Superior temporal gyrus (tissue), 1 donor: ENCODE results near the gene CHST12.
"Not testable (repeated sequence)": the region's sequence is repeated elsewhere in the genome, so short reads cannot be mapped to it uniquely, and the experiment has no call there.

ENCODE experiments used
- DNase-seq: peaks from one replicate; pipeline ENCODE4 v3.0.0-alpha.2; 2016; ENCODE audit errors: extremely low spot score

Gene CHST12

GRCh38 chr7:2460641-2461040 lies 57.2 kb downstream of the CHST12 start:
- DNase-seq: peak; percentile 25

- no peak for DNase-seq
Observed at GRCh38 chr7:2461268-2462026, 58.0 kb downstream of the CHST12 start.

- DNase-seq: no peak
Observed at GRCh38 chr7:2462731-2463130, 59.3 kb downstream of the CHST12 start.

DNA sequence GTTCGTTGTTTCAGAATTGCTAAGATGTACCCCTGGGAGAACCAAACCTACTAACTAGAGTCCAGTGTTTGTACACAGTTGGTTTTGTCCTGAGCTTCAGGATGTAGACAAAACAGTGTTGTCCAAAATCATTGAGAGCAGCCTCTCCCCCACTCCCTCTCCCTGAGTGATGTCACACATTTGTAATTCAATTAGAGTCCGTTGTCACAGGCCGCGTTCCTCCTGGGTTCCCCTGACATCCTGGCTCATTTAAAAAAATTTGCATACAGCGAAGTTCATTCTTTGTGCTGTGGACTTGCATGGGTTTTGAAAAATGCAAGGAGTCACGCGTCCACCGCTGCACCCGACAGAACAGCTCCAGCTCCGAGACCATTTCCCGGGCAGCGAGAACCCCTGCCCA lies 62.5 kb downstream of the CHST12 start:
- peak; percentile 56 for DNase-seq

DNA sequence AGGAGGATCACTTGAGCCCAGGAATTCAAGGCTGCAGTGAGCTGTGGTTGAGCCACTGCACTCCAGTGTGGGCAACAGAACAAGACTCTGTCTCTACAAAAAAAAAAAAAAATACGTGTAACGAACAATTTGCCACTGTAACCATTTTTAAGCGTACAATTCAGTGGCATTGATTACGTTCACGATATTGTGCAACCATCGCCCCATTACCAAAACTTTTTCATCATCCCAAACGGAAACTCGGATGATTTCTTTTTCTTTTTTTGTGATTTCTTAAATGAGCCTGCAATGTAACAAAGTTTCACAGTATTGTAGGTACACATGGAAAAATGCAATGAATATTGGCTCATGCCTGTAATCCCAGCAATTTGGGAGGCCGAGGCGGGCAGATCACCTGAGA lies 63.3 kb downstream of the CHST12 start:
- DNase-seq: no peak

GRCh38 chr7:2468227-2468626 lies 64.8 kb downstream of the CHST12 start:
- DNase-seq: no peak

DNA sequence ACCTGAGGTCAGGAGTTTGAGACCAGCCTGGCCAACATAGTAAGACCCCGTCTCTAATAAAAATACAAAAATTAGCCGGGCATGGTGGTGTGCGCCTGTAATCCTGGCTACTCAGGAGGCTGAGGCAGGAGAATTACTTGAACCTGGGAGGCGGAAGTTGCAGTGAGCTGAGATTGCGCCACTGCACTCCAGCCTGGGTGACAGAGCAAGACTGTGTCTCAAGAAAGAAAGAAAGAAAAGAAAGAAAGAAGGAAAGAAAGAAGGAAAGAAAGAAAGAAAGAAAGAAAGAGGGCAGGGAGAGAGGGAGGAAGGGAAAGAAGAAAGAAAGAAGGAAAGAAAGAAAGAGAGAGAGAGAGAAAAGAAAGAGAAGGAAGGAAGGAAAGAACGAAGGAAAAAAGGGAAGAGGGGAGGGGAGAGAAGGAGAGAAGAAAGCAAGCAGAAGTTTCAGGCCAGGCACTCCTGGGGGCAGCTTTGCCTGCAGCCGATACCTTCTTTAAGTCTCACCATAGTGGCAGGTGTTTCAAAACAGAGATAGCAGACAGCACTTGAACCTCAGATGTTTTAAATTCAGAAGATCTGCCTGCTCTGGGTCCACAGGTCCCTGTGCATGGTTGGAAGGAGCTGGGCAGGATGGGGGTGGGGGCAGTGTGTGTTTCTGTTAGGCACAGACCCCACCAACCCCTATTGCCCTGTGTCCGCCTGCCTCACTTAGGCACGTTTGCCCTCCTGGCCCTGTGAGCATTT lies 66.2 kb downstream of the CHST12 start:
- DNase-seq: not testable (repeated sequence)

DNA sequence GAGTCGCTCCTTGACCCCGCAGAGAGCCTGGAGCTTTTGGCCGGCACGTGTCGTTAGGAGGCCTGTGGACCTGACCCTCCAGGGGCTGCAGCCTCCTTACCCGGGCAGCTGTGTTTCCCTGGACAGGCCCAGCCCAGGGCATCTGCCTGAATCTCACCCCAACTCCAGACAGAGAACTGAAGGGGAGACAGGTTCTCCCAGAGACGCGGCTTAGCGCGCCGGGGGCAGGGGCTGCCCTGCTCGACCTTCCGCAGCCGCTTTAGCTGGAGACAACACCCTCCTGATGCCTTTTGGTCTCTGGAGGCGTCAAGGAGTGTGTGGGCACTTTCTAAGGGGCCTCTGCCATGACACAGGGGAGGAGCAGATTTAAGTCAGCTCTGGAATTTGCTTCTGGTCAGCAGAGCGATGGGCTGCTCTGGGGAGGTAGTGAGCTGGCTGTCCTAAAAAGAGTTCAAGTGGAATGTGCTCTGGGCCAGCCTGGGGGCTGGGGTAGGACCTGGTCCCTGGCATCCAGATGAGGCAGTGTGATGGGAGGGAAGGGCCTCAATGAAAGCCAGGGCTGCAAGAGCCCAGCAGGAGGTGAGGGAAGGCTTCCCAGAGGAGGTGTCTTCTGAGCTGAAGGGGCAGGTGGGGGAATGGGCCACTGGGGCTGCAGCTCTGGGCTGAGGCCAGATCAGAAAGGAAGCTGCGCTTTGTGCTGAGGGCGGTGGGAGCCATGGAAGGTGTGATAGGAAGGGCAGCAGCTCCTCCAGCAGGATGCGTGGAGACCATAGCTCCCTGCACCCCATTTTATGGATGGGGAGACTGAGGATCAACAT lies 67.0 kb downstream of the CHST12 start:
- DNase-seq: no peak

DNA sequence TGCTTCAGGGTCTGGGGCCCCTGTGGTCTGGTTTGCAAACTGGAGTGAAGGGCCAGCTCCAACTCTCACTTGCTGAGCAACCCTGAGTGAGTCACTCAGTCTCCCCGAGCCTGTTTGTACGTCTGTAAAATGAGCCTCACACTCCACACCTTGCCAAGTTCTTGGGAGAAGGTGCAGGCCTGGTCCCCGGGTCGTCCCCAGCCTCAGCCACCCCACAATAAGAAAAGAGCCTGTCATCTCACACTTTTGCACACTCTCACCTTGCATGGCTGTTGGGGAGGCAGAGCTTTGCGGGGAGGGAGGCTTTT lies 67.6 kb downstream of the CHST12 start:
- DNase-seq: no peak

DNA sequence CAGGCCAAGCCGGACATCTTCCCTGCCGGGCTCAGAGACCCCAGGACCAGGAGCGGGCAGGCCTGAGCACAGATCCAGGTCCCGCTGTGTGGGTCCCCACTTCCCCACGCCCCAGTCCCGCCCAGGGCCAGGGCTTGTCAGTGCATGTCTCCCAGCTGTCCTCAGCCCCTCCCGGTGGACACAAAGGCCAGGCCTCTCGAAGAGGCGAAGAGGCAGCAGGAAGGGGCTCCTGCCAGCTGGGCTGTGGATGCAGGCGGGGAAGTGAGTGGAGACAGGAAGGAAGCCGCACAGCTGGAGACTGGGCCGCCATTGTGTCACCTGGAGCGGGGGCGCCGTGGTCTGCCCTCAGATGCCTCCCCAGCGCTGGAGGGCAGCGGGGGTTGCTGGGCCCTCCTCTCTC lies 68.0 kb downstream of the CHST12 start:
- DNase-seq: no peak

- no peak for DNase-seq
Observed at GRCh38 chr7:2472739-2473138, 69.3 kb downstream of the CHST12 start.

- no peak for DNase-seq
Observed at GRCh38 chr7:2473496-2474180, 70.2 kb downstream of the CHST12 start.

- DNase-seq: no peak
Observed at GRCh38 chr7:2474224-2474623, 70.8 kb downstream of the CHST12 start.

DNA sequence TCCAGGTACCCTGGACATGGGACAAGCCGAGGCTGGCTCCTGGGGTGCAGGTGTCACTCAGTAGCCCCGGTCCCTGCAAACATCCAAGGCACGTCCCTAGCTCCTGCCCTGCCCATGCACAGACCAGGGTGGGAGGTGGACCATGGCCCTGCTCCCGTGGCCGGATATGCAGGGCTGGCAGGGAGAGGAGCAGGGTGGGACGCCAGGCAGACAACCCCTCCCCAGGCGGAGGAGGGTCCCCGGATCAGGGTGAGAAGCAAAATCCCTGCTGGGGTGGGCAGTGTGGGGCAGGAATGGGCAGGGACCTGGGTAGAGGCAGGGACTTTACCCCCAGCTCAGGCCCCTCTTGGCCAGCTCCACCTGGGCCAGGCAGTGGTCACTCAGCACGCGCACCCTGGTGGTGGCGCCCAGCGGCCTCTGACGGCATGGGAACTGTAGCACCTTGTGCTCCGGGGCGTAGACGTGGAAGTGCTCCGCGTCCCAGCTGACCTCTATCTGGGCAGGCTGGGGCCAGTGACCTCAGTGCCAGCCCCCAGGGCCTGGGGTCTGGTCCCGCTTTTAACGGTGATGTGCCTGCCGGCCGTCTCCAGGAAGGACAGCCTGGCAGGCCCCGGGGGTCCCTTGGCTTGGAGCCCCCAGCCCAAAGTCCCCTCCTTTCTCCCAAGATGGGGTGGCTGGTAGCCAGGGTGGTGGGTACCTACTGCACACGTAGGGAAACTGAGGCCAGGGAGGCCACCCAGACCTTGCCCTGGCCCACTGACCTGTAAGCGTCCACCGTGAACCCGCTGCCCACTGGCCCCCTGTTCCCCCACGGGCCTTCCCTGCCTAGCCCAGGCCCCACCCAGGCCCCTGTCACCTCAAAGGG lies 71.6 kb downstream of the CHST12 start:
- no peak for DNase-seq

GRCh38 chr7:2475678-2476015 lies 72.2 kb downstream of the CHST12 start:
- DNase-seq: no peak

DNA sequence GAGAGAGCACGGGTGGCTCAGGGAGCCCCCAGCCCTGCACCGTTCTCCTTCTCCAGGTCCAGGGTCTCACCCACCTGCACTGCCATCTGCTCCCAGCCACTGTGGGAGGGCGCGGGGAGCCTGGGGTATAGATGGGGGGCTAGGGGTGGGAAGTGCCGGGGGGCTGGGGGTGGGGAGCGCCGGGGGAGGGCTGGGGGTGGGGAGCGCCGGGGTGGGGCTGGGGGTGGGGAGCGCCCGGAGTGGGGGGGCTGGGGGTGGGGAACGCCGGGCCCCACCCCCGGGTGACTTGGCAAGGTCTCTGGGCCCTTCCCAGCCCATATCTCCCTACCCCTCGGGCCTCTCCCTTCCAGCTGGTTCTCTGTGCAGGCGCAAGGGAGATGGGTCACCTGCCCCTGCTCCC lies 72.9 kb downstream of the CHST12 start, which contains the start of gene GRIFIN:
TSS of gene GRIFIN (minus strand) at position 101 of the 400 bp plus-strand sequence. CDS start at position 86, 15 bp downstream.
- no peak for DNase-seq

- DNase-seq: no peak
Observed at GRCh38 chr7:2476776-2477446, 73.5 kb downstream of the CHST12 start.

DNA sequence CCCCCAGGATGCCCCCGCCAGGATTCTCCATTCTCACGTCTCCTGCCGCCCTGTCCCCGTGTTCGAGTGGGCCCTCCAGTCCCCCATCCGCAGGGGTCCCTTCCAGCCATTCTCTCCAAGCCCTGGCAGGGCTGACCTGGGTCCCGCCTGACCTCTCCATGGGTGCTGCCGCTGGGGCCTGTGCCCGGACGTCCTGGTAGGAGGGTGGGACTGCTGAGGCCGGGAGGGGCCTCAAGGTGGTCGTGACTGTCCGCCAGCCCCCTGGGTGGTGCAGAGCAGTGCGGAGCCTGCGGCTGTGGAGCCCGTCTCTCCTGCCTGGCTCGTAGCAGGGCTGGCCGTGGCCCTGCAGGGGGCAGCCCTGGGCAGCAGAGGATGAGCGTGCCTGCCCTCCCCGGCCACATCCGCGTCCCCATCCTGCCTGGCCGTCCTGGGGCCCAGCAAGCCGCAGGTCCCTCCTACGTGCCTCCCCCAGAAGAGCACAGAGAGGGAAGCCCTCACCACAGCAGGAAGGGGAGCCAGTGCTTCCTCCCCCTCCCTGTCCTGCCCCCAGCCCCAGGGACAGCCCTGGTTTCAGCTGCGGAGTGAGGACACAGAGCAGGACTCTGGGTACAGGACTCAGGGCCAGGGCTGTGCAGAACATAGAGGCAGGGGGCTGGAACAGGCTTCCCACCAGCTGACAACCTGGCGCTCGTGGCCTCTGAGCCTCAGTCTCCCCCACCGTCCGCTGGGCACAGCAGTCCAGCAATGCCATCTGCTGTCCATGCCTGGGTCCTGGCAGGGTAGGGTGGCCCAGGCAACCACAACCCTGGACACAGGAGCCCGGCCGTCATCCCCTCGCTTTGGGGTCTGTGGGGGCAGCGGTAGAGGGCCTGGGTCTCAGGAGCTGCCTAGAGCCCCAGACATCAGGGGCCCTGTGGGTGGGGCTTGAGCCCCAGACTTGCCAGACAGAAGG lies 74.3 kb downstream of the CHST12 start:
- DNase-seq: peak; percentile 30

DNA sequence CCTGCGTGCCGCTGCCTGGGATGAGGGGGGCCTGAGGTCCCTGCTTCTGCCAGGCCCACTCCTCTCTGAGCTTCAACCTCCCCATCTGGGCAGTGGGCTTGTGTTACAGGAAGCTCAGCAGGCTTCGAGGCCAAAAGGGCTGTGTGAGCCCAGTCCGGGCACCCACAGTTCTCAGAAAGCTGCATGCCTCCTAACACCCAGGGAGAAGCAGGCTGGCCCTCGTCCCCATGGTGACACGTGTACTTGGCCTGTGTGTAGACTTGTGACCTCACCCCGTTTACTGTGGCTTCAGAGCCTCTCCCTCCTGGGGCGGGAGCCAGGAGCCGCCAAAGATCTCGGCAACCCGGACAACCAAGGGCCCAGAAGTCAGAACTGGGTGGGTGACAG lies 75.0 kb downstream of the CHST12 start:
- DNase-seq: no peak
